HG02938 (cell line): ENCODE measurements around the gene TBC1D9B.

Experiments used
- ATAC-seq: cut with Tn5 transposase; IDR thresholded peaks from one replicate; pipeline ENCODE4 v1.9.1; 2021; ENCODE audit warnings: mild to moderate bottlenecking, moderate library complexity; ENCODE audit not compliant: unreplicated experiment

Gene TBC1D9B

GRCh38 chr5:179870952-179871351, 36.7 kb downstream of the TBC1D9B start:
- no peak for ATAC-seq

DNA sequence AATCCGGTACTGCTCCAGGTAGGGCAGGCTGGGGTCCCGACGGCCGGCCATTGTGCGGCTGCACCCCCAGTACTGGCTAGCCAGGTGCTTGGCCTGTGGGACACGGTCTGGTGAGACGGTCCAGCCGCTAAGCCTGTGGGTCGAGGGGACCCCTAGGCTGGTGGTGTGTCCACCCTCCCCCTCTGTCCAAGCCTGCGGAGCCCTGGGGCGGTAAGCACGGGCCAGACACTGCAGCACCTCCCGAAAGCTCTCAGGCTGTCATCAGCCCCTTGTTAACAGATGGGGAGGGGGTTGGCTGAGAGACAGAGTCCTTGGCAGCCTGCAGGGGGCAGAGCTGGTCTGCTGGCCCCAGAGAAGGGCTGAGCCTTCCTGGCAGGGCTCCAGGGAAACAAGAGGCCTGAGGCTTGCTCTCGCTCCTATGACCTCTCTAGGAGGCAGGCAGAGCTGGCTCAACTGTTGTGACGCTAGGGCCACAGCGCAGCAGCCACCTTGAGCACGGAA, 37.2 kb downstream of the TBC1D9B start:
- ATAC-seq = no peak

GRCh38 chr5:179869641-179870402, 37.9 kb downstream of the TBC1D9B start:
- no peak for ATAC-seq

- ATAC-seq = no peak
Measured at GRCh38 chr5:179869101-179869500, 38.6 kb downstream of the TBC1D9B start.

DNA sequence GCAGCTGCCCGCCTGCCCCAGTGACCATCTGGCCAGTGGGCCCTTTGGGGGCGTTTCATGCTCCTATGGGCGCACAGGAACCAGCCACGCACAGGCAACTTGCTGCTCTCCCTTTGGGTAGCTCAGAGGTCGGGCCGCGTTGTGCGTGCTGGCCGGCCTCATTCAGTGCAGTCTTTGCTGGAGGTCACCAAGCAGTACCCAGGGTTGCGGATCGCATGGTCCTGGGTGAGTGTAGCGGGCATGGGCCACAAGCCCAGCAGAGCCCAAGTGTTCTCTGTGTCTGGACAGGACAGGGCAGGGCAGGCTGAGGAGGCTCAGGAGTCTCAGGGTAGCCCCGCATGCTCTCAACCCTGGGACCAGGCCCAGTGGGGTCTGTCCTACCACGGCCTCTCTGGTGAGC, 39.2 kb downstream of the TBC1D9B start:
- no peak for ATAC-seq

- no peak for ATAC-seq
Measured at GRCh38 chr5:179867476-179867875, 40.2 kb downstream of the TBC1D9B start.

GRCh38 chr5:179867079-179867465, 40.6 kb downstream of the TBC1D9B start:
- no peak for ATAC-seq

DNA sequence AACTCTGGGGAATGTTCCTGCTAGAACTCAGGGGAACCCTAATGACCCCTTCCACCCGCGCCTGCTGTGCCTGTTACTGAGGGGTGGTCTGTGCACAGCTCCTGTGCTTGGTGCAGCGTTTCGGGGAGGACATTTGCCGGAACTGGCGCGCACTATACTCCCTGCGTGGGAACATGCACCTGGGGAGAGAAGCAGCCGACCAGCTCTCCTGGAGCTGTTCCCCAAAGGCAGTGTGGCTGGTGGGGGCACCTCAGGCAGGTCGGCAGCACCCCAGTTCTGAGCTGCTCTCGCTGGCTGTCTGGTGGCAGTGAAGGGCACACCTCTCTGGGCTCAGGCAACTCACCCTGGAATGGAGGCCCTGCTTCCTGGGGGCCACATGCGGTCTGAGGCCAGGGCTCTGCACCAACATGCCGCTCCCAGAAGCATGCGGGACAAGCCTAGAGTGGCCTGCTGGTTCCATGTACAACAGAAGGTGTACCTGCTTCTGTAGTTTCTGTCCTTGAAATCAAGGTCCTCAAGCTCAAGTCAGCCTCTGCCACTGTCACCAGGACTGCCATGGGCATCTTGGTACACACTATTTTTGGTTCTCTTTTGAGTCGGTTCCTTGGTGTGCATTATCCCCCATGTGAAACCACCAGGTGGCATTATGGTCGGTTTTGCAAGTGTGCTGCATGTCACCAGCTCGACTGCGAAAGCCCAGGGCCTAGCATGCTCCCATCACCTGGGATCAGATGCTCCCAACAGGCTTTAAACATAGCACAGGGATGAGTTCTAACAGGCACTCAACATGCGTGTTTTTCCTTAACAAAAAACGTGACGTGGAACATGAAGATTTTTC, 41.2 kb downstream of the TBC1D9B start:
- ATAC-seq = no peak

GRCh38 chr5:179865491-179866240, 42.0 kb downstream of the TBC1D9B start:
- no peak for ATAC-seq

- ATAC-seq = no peak
Measured at GRCh38 chr5:179864686-179865085, 43.0 kb downstream of the TBC1D9B start.

DNA sequence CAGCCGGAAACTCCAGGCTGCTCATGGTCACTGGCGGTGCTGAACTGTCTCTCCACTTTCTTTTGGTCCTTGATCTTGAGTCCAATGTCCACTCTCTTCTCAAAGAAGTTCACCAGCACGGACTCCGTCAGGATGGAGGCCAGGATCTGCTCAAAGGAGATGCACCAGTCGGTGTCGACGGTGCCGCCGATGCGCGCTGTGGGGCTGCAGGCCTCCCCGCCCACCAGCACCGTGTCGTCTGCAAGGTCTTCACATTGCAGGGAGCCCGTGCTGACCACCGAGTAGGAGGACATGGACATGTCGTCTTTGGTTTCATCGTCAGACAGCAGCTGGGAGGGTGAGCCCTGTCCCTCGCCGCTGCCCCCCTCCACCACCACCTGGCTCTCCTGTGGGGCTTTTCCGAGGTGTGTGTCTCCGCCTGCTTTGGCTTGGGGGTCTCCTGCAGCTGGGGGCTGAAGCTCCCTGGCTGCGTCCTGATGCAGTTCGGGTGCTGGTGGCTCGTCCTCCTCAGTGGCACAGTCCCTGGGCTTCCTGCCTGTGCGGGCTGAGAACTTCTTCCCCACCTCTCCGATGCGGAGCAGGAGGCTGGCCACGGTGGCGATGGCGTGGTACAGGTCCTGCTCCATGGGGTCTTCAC, 44.1 kb downstream of the TBC1D9B start:
- ATAC-seq = no peak

DNA sequence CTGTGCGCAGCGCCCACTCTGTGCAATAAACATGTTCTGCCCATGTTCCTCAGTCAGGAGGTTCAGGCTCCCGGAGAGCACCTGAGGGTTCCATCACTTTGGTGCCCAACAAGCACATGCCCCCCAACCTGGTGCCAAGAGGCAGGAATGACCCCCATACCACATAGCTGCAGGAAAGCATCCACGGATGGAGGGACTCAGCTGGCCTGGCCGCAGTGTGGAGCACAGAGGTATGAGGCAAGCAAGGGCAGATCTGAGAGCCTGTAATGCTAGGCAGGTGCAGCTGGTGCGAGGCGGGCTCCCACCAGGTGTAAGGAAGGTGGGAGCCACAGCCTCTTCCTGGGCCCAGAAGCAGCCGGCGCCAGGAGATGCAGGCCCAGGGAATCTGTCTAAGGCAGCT, 44.8 kb downstream of the TBC1D9B start:
- ATAC-seq = no peak

GRCh38 chr5:179862296-179862695, 45.4 kb downstream of the TBC1D9B start:
- ATAC-seq = no peak

- no peak for ATAC-seq
Measured at GRCh38 chr5:179860301-179860700, 47.4 kb downstream of the TBC1D9B start.

GRCh38 chr5:179858586-179859427, 48.9 kb downstream of the TBC1D9B start, which contains the start of gene MRNIP:
MRNIP (minus strand) TSS chr5:179858817; CDS start chr5:179858796, 21 bp downstream.
- peak; percentile 96 for ATAC-seq

- ATAC-seq = peak; percentile 41
Measured at GRCh38 chr5:179858241-179858585, 49.5 kb downstream of the TBC1D9B start.

GRCh38 chr5:179854356-179854755, 53.3 kb downstream of the TBC1D9B start:
- no peak for ATAC-seq

GRCh38 chr5:179852993-179853547, 54.6 kb downstream of the TBC1D9B start:
- peak; percentile 83 for ATAC-seq

DNA sequence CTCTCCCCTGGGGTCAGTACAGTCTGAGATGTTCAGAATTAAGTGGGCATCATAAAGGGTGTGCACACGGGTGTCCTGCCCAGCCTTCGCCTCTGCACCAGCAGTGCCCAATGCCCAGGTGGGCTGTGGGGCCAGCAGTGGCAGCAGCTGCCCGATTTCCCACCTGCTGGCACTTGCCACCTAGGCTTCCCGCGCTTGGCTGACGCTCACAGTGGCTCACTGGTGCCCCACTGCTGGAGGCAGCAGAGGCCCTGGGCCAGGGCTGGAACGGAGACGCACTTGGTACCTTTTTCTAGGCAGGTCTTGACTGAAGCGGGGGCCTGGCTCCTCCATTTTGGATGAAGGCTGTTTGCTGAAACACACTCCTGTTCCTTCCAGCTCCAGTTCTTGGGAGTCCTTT, 66.1 kb downstream of the TBC1D9B start:
- no peak for ATAC-seq

GRCh38 chr5:179840766-179841165, 66.9 kb downstream of the TBC1D9B start:
- ATAC-seq = no peak
